ENCODE data around the gene IRF3. TPM values are rescaled to one million over a fixed set of nuclear protein-coding genes. Genes with fewer than 3 reads are reported as not detected.

IRF3 gene
- total RNA-seq, 1 donor from 2014 or later: 29.5 TPM

GRCh38 chr19:49639401-49640112 lies 26.1 kb downstream of the IRF3 start:
- H4K20me1 ChIP-seq (ENCODE audit: low read depth): peaks cover 18% of the 10 kb centered on the region
- peaks cover 12% of the 10 kb centered on the region for H3K27me3 Mint-ChIP-seq (ENCODE audit: insufficient read depth, low read depth)
- H3K9me3 ChIP-seq (ENCODE audit: low read depth): no peaks in the 10 kb centered on the region
- H2AFZ ChIP-seq (replicated peaks): no peak overlapping the region
- H3K4me3 ChIP-seq: peak overlapping the region; percentile 65
- H3K79me2 ChIP-seq (ENCODE audit: low read depth): peaks cover 25% of the 10 kb centered on the region
- peak overlapping the region; percentile 99 for H3K4me3 Mint-ChIP-seq
- H3K36me3 Mint-ChIP-seq: peaks cover 8% of the 10 kb centered on the region
- peaks cover 71% of the 10 kb centered on the region for H3K4me1 Mint-ChIP-seq
- peaks cover 53% of the 10 kb centered on the region for H3K4me1 ChIP-seq
- peak overlapping the region; percentile 87 for H3K4me2 ChIP-seq
- no peaks in the 10 kb centered on the region for H3K36me3 ChIP-seq
- H3K27ac Mint-ChIP-seq: peak overlapping the region; percentile 81
- H3K27me3 ChIP-seq: peaks cover 11% of the 10 kb centered on the region
- TF ChIP-seq EZH2phosphoT487 (IDR thresholded peaks at IDR 0.05) (no peak), CTCF (IDR thresholded peaks at IDR 0.05) (no peak), EZH2 (IDR thresholded peaks at IDR 0.05) (no peak)
- H3F3A ChIP-seq (ENCODE audit: low read depth): peaks cover 44% of the 10 kb centered on the region
- H3K9ac ChIP-seq: no peak overlapping the region
- no peaks in the 10 kb centered on the region for H3K9me3 Mint-ChIP-seq
- peak; percentile 31 for DNase-seq (ENCODE audit: low spot score)
- H3K27ac ChIP-seq: no peak overlapping the region

- Histone ChIP-seq H3K9me3 (ENCODE audit: low read depth) (no peaks in the 10 kb centered on the region), H3K4me3 (peak overlapping the region; percentile 20), H3K9ac (no peak overlapping the region), H3K27me3 (peaks cover 11% of the 10 kb centered on the region), H4K20me1 (ENCODE audit: low read depth) (peaks cover 3% of the 10 kb centered on the region), H3F3A (ENCODE audit: low read depth) (peaks cover 42% of the 10 kb centered on the region), H2AFZ (replicated peaks) (no peak overlapping the region), H3K36me3 (no peaks in the 10 kb centered on the region), H3K27ac (no peak overlapping the region), H3K4me1 (peaks cover 42% of the 10 kb centered on the region), H3K4me2 (peak overlapping the region; percentile 87), H3K79me2 (ENCODE audit: low read depth) (peaks cover 10% of the 10 kb centered on the region)
- Mint-ChIP-seq H3K9me3 (no peaks in the 10 kb centered on the region), H3K4me1 (peaks cover 57% of the 10 kb centered on the region), H3K36me3 (peaks cover 3% of the 10 kb centered on the region), H3K27ac (peak overlapping the region; percentile 87), H3K4me3 (peak overlapping the region; percentile 82), H3K27me3 (ENCODE audit: insufficient read depth, low read depth) (peaks cover 12% of the 10 kb centered on the region)
- peak; percentile 69 for DNase-seq (ENCODE audit: low spot score)
- TF ChIP-seq EZH2phosphoT487 (IDR thresholded peaks at IDR 0.05): no peak
- TF ChIP-seq CTCF (IDR thresholded peaks at IDR 0.05): no peak
- TF ChIP-seq EZH2 (IDR thresholded peaks at IDR 0.05): no peak
These were observed 27.6 kb downstream of the IRF3 start for GRCh38 chr19:49637821-49638738.

GRCh38 chr19:49636233-49636932 lies 29.3 kb downstream of the IRF3 start:
- H3K27me3 Mint-ChIP-seq (ENCODE audit: insufficient read depth, low read depth): peaks cover 15% of the 10 kb centered on the region
- peak; percentile 21 for DNase-seq (ENCODE audit: low spot score)
- Histone ChIP-seq H3K36me3 (no peaks in the 10 kb centered on the region), H4K20me1 (ENCODE audit: low read depth) (no peaks in the 10 kb centered on the region), H3K27me3 (peaks cover 11% of the 10 kb centered on the region), H3K79me2 (ENCODE audit: low read depth) (no peaks in the 10 kb centered on the region), H3K9ac (no peak overlapping the region), H3K27ac (no peak overlapping the region), H3K9me3 (ENCODE audit: low read depth) (no peaks in the 10 kb centered on the region), H3K4me2 (peak overlapping the region; percentile 17), H3K4me1 (peaks cover 37% of the 10 kb centered on the region), H2AFZ (replicated peaks) (no peak overlapping the region), H3F3A (ENCODE audit: low read depth) (peaks cover 35% of the 10 kb centered on the region), H3K4me3 (no peak overlapping the region)
- peaks cover 47% of the 10 kb centered on the region for H3K4me1 Mint-ChIP-seq
- no peaks in the 10 kb centered on the region for H3K9me3 Mint-ChIP-seq
- H3K36me3 Mint-ChIP-seq: peaks cover 3% of the 10 kb centered on the region
- H3K27ac Mint-ChIP-seq: peak overlapping the region; percentile 46
- H3K4me3 Mint-ChIP-seq: peak overlapping the region; percentile 43
- no peak for TF ChIP-seq EZH2phosphoT487 (IDR thresholded peaks at IDR 0.05)
- TF ChIP-seq EZH2 (IDR thresholded peaks at IDR 0.05): no peak
- TF ChIP-seq CTCF (IDR thresholded peaks at IDR 0.05): no peak
